HepG2 (cell line): ENCODE measurements around the gene NGEF. TPM values are rescaled to one million over a fixed set of nuclear protein-coding genes. Genes with fewer than 3 reads are reported as not detected.

Source experiments
- ATAC-seq: fragments of 200-7000 bp; cut with Tn5 transposase; 3 replicates; pipeline ENCODE4 v1.9.1; 2020; ENCODE audit warnings: mild to moderate bottlenecking, moderate library complexity
- BruUV-seq: library from RNA; stranded (reverse); fragments of 400-500 nt; replicated peaks from 2 replicates; lab custom pipeline; 2021; lab: Mats Ljungman, UMichigan
- CTCF ChIA-PET: fragments of 300-600 bp; formaldehyde crosslinking; extraction: SDS; loops from one replicate; lab custom pipeline; 2021; ENCODE audit warnings: low total read pairs, inconsistent platforms, low intra/inter-chr PET ratio; lab: Yijun Ruan, JAX
- POLR2A ChIA-PET: fragments of 350-600 bp; sonication (Branson Sonifier 250); formaldehyde crosslinking; loops from one replicate; lab custom pipeline; 2020; ENCODE audit warnings: antibody characterized with exemption, inconsistent platforms; lab: Yijun Ruan, JAX
- DNase-seq: peaks from one replicate; pipeline ENCODE4 v3.0.0-alpha.2; 2015; ENCODE audit warnings: low spot score
- FAIRE-seq: peaks from 3 replicates; lab custom pipeline; 2011; peaks lifted over from hg19 to GRCh38; lab: Jason Lieb, UNC
- H2AFZ ChIP-seq: one replicate; pipeline ENCODE4 v1.6.1; 2011; ENCODE audit warnings: low read length, inconsistent platforms
- H3K27ac ChIP-seq: fragments of 300-600 bp; 3 replicates; pipeline ENCODE4 v1.8.0; 2011; ENCODE audit warnings: mixed run types, mild to moderate bottlenecking, mixed read lengths, low read length, inconsistent platforms; ENCODE audit not compliant: insufficient read depth; ENCODE audit errors: extremely low read length
- H3K27me3 ChIP-seq, 2 experiments: fragments of 200-600 bp in 1 of 2; 2 replicates in 1 of 2; 3 replicates in 1 of 2; pipeline versions ENCODE4 v1.6.0 to v1.8.0; 2011; ENCODE audit warnings: low read length in 2 of 2, mild to moderate bottlenecking in 2 of 2, moderate library complexity in 2 of 2, inconsistent platforms in 1 of 2; ENCODE audit not compliant: insufficient read depth in 2 of 2, control insufficient read depth in 1 of 2
- H3K36me3 ChIP-seq, 2 experiments: fragments of 200-600 bp in 1 of 2; replicated peaks in 1 of 2; 2 replicates in 1 of 2; 3 replicates in 1 of 2; pipeline versions ENCODE4 v1.5.1 to v1.8.0; 2011; ENCODE audit warnings: low read length in 2 of 2, inconsistent platforms in 1 of 2; ENCODE audit not compliant: insufficient read depth in 2 of 2, control insufficient read depth in 1 of 2
- H3K4me1 ChIP-seq: 2 replicates; pipeline ENCODE4 v1.5.1; 2012; ENCODE audit warnings: low read length, inconsistent platforms; ENCODE audit not compliant: insufficient read depth
- H3K4me2 ChIP-seq: 2 replicates; pipeline ENCODE4 v1.6.0; 2011; ENCODE audit warnings: low read depth, low read length, inconsistent platforms
- H3K4me3 ChIP-seq, 3 experiments: fragments of 200-600 bp in 1 of 3; sonication (generic), shearing (Covaris generic) in 1 of 3; replicated peaks in 1 of 3; 2 replicates each; pipeline ENCODE4 v1.5.1; 2011 to 2016; ENCODE audit warnings: low read length in 3 of 3, inconsistent platforms in 2 of 3, low read depth in 2 of 3, mild to moderate bottlenecking in 2 of 3, control low read depth in 1 of 3, mixed read lengths in 1 of 3; ENCODE audit not compliant: insufficient read depth in 1 of 3
- H3K79me2 ChIP-seq: one replicate; pipeline ENCODE4 v1.6.1; 2011; ENCODE audit warnings: low read length, inconsistent platforms; ENCODE audit not compliant: insufficient read depth
- H3K9ac ChIP-seq: 2 replicates; pipeline ENCODE4 v1.6.0; 2011; ENCODE audit warnings: mild to moderate bottlenecking, low read depth, low read length, inconsistent platforms; ENCODE audit not compliant: insufficient read depth
- H3K9me3 ChIP-seq: 2 replicates; pipeline ENCODE4 v1.5.1; 2012; ENCODE audit warnings: mild to moderate bottlenecking, low read length
- H4K20me1 ChIP-seq: 2 replicates; pipeline ENCODE4 v1.6.0; 2011; ENCODE audit warnings: inconsistent platforms, mild to moderate bottlenecking, low read length, moderate library complexity; ENCODE audit not compliant: insufficient read depth
- ATF1 ChIP-seq: IDR thresholded peaks from 2 replicates; pipeline ENCODE4 v1.6.1; 2016; ENCODE audit warnings: mild to moderate bottlenecking, control low read depth
- NFIC ChIP-seq: IDR thresholded peaks from 2 replicates; pipeline ENCODE4 v1.6.1; 2012; ENCODE audit warnings: mild to moderate bottlenecking, low read length, inconsistent platforms
- NKX3-1 ChIP-seq: sonication (generic); formaldehyde crosslinking; IDR thresholded peaks from 2 replicates; pipeline ENCODE4 v1.5.0; 2020; ENCODE audit warnings: missing genetic modification reagents
- ZNF143 ChIP-seq: sonication (generic); formaldehyde crosslinking; IDR thresholded peaks from 2 replicates; pipeline ENCODE4 v1.4.0; 2020; ENCODE audit warnings: missing genetic modification reagents
- ZNF496 ChIP-seq: sonication (generic); formaldehyde crosslinking; IDR thresholded peaks from 2 replicates; pipeline ENCODE4 v1.8.1; 2023; ENCODE audit warnings: mild to moderate bottlenecking, moderate library complexity, missing genetic modification reagents; ENCODE audit not compliant: insufficient replicate concordance
- ZNF614 ChIP-seq: IDR thresholded peaks from 2 replicates; pipeline ENCODE4 v1.6.1; 2018; ENCODE audit warnings: missing biosample characterization, missing genetic modification reagents, inconsistent platforms, borderline replicate concordance
- ZNF619 ChIP-seq: sonication (generic); formaldehyde crosslinking; IDR thresholded peaks from 2 replicates; pipeline ENCODE4 v1.4.0; 2020; ENCODE audit warnings: mild to moderate bottlenecking, missing genetic modification reagents
- ZNF710 ChIP-seq: sonication (generic); formaldehyde crosslinking; IDR thresholded peaks from 2 replicates; pipeline ENCODE4 v1.5.0; 2020; ENCODE audit warnings: mild to moderate bottlenecking, missing genetic modification reagents, borderline replicate concordance
- WGBS: methylation state at CpG from one replicate; pipeline ENCODE4 v1.1.6; 2017; ENCODE audit warnings: low lambda C conversion rate; 5-methylcytosine and 5-hydroxymethylcytosine counted together
- in situ Hi-C: cut with HindIII; loops from 2 replicates; pipeline ENCODE4 v1.10.0; 2017; ENCODE audit warnings: low pct_unique_long_range_greater_than_20kb; ENCODE audit not compliant: extremely low pct_ligation_motif_present
- intact Hi-C: fragments of 100-400 bp; cut with micrococcal nuclease; formaldehyde crosslinking; loops from one replicate; pipeline ENCODE4 v1.10.0; 2022; ENCODE audit not compliant: unreplicated experiment
- polyA plus RNA-seq, 8 experiments: library from polyadenylated mRNA; depleted of rRNA in 3 of 8; stranded (reverse) in 7 of 8; unstranded in 1 of 8; fragments of >200 nt; fragmentation: Illumina TruSeq in 4 of 8; extraction: Trizol in 4 of 8; gene quantifications; 2 replicates each; pipeline versions ENCODE4 v1.2.1 to v1.2.3, GENCODE V29; 2011 to 2016; ENCODE audit warnings: low read depth in 4 of 8, missing spikeins in 1 of 8, mixed read lengths in 1 of 8; ENCODE audit not compliant: insufficient read depth in 1 of 8
- total RNA-seq, 5 experiments: library from RNA; depleted of rRNA; stranded (reverse); fragments of >200 nt; fragmentation: Illumina TruSeq; extraction: Trizol; gene quantifications; 2 replicates each; pipeline ENCODE4 v1.2.3, GENCODE V29; 2016; ENCODE audit warnings: low read depth in 1 of 5

NGEF gene
- total and polyA plus RNA-seq, 2 of the 13 experiments (the other 11 are each of a cell fraction or from before 2014, with no cell fraction given) = 14.4 to 36.9 TPM

GRCh38 chr2:232927793-232928550 is 85.1 kb downstream of the NGEF start:
- in situ Hi-C loops = no loop called here
- Histone ChIP-seq H3K79me2 (no peaks in the 10 kb centered on the region), H3K27ac (no peak overlapping the region), H3K36me3 (peaks cover 3 to 15% of the 10 kb centered on the region in 2 experiments; a peak in 4 of 5 replicates), H3K27me3 (no peaks in the 10 kb centered on the region), H3K4me2 (no peak overlapping the region), H3K9ac (no peak overlapping the region), H3K9me3 (no peaks in the 10 kb centered on the region), H4K20me1 (no peaks in the 10 kb centered on the region), H2AFZ (no peak overlapping the region), H3K4me3 (no peak overlapping the region), H3K4me1 (no peaks in the 10 kb centered on the region)
- FAIRE-seq (no peak), ATAC-seq (no peak), DNase-seq (no peak)
- intact Hi-C loops = no loop called here
- POLR2A ChIA-PET = no interaction called here
- BruUV-seq = no TSS peak
- TF ChIP-seq ZNF496 (no peak), ZNF143 (no peak), NKX3-1 (CRISPR knock-in tag) (no peak), ZNF710 (CRISPR knock-in tag) (no peak), ZNF614 (CRISPR knock-in tag) (no peak), ZNF619 (no peak), ATF1 (CRISPR knock-in tag) (no peak), NFIC (no peak)
- 98% methylated on average over 112 of the region's 114 CpGs for WGBS
- CTCF ChIA-PET = no interaction called here
